ENCODE results near the gene SLC8A2. TPM values are rescaled to one million over a fixed set of nuclear protein-coding genes. Genes with fewer than 3 reads are reported as not detected.

Gene SLC8A2
- total RNA-seq, 1 donor from 2014 or later, result 0.70 TPM

GRCh38 chr19:47507924-47508553 lies 36.3 kb upstream of the SLC8A2 start:
- Mint-ChIP-seq H3K9me3 (no peaks in the 10 kb centered on the region), H3K4me1 (peaks cover 7% of the 10 kb centered on the region), H3K27ac (ENCODE audit: unreplicated experiment) (no peak overlapping the region), H3K36me3 (ENCODE audit: low read depth) (no peaks in the 10 kb centered on the region), H3K27me3 (ENCODE audit: low read depth) (no peaks in the 10 kb centered on the region), H3K4me3 (no peak overlapping the region)
- no peak for DNase-seq (ENCODE audit: low read depth, low spot score)
- TF ChIP-seq, protein P1, sequence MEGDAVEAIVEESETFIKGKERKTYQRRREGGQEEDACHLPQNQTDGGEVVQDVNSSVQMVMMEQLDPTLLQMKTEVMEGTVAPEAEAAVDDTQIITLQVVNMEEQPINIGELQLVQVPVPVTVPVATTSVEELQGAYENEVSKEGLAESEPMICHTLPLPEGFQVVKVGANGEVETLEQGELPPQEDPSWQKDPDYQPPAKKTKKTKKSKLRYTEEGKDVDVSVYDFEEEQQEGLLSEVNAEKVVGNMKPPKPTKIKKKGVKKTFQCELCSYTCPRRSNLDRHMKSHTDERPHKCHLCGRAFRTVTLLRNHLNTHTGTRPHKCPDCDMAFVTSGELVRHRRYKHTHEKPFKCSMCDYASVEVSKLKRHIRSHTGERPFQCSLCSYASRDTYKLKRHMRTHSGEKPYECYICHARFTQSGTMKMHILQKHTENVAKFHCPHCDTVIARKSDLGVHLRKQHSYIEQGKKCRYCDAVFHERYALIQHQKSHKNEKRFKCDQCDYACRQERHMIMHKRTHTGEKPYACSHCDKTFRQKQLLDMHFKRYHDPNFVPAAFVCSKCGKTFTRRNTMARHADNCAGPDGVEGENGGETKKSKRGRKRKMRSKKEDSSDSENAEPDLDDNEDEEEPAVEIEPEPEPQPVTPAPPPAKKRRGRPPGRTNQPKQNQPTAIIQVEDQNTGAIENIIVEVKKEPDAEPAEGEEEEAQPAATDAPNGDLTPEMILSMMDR (conservative IDR thresholded peaks at IDR 0.05), result no peak

DNA sequence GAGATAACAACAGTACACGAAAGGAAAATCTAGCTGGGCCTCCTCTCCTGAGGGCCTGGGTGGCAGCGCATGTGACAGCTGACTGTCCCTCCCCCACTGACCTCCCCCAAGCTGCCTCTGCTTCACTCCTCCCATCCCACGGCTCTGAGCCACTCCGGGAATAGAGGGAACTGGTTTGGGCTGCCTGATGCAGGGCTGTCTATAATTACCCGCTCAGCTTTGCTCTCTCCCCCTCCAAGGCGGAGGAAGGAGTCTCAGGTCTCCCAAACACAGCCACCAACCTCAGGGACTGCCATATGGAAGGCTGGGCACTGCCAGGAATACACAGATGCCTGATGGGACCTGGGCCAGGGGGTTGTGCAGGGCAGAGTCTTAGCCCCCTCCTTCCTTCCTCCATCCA lies 35.3 kb upstream of the SLC8A2 start:
- Mint-ChIP-seq H3K27me3 (ENCODE audit: low read depth) (no peaks in the 10 kb centered on the region), H3K9me3 (no peaks in the 10 kb centered on the region), H3K4me1 (no peaks in the 10 kb centered on the region), H3K27ac (ENCODE audit: unreplicated experiment) (no peak overlapping the region), H3K36me3 (ENCODE audit: low read depth) (no peaks in the 10 kb centered on the region), H3K4me3 (no peak overlapping the region)
- TF ChIP-seq, protein P1 (conservative IDR thresholded peaks at IDR 0.05), result no peak
- no peak for DNase-seq (ENCODE audit: low read depth, low spot score)

- no peak for DNase-seq (ENCODE audit: low read depth, low spot score)
- Mint-ChIP-seq H3K27me3 (ENCODE audit: low read depth) (no peaks in the 10 kb centered on the region), H3K4me1 (no peaks in the 10 kb centered on the region), H3K27ac (ENCODE audit: unreplicated experiment) (no peak overlapping the region), H3K9me3 (no peaks in the 10 kb centered on the region), H3K4me3 (no peak overlapping the region), H3K36me3 (ENCODE audit: low read depth) (no peaks in the 10 kb centered on the region)
- TF ChIP-seq, protein P1 (conservative IDR thresholded peaks at IDR 0.05), result no peak
Observed at GRCh38 chr19:47506459-47506858, 34.8 kb upstream of the SLC8A2 start.

- no peaks in the 10 kb centered on the region for H3K9me3 Mint-ChIP-seq
- H3K36me3 Mint-ChIP-seq (ENCODE audit: low read depth), result no peaks in the 10 kb centered on the region
- TF ChIP-seq, protein P1 (conservative IDR thresholded peaks at IDR 0.05), result no peak
- H3K4me3 Mint-ChIP-seq, result no peak overlapping the region
- DNase-seq (ENCODE audit: low read depth, low spot score), result no peak
- H3K4me1 Mint-ChIP-seq, result no peaks in the 10 kb centered on the region
- H3K27me3 Mint-ChIP-seq (ENCODE audit: low read depth), result no peaks in the 10 kb centered on the region
- H3K27ac Mint-ChIP-seq (ENCODE audit: unreplicated experiment), result no peak overlapping the region
Observed at GRCh38 chr19:47505506-47505905, 33.8 kb upstream of the SLC8A2 start.

GRCh38 chr19:47503826-47504150 lies 32.1 kb upstream of the SLC8A2 start:
- TF ChIP-seq, protein P1 (conservative IDR thresholded peaks at IDR 0.05), result no peak
- H3K27me3 Mint-ChIP-seq (ENCODE audit: low read depth), result no peaks in the 10 kb centered on the region
- no peak for DNase-seq (ENCODE audit: low read depth, low spot score)
- H3K9me3 Mint-ChIP-seq, result no peaks in the 10 kb centered on the region
- no peaks in the 10 kb centered on the region for H3K4me1 Mint-ChIP-seq
- H3K4me3 Mint-ChIP-seq, result no peak overlapping the region
- H3K27ac Mint-ChIP-seq (ENCODE audit: unreplicated experiment), result no peak overlapping the region
- no peaks in the 10 kb centered on the region for H3K36me3 Mint-ChIP-seq (ENCODE audit: low read depth)

Measured in neural crest cell (in vitro differentiated cells).